CD14-positive monocyte (primary cell): ENCODE results near the gene CDH13. TPM values are rescaled to one million over a fixed set of nuclear protein-coding genes. Genes with fewer than 3 reads are reported as not detected.

Experiments used
- DNase-seq, 3 donors: peaks; one replicate each; pipeline ENCODE4 v3.0.0-alpha.2; 2011 to 2022
- H2AFZ ChIP-seq: 2 replicates; pipeline ENCODE4 v1.6.0; 2012; ENCODE audit warnings: mild to moderate bottlenecking, low read depth, low read length, inconsistent platforms; ENCODE audit not compliant: insufficient read depth, poor library complexity, severe bottlenecking
- H3K27ac ChIP-seq, 2 donors: 1 replicate in 1 of 2; 2 replicates in 1 of 2; pipeline ENCODE4 v1.5.1; 2012 to 2013; ENCODE audit warnings: low read length in 2 of 2, control low read depth in 1 of 2, inconsistent platforms in 1 of 2, low read depth in 1 of 2, mild to moderate bottlenecking in 1 of 2
- H3K27me3 ChIP-seq, 2 donors: one replicate each; pipeline versions ENCODE4 v1.6.0 to v1.6.1; 2011 to 2013; ENCODE audit warnings: low read length in 2 of 2; ENCODE audit not compliant: control insufficient read depth in 2 of 2, insufficient read depth in 2 of 2
- H3K36me3 ChIP-seq, 2 donors: replicated peaks in 1 of 2; 1 replicate in 1 of 2; 2 replicates in 1 of 2; pipeline versions ENCODE4 v1.5.1 to v1.6.1; 2012 to 2013; ENCODE audit warnings: low read length in 2 of 2, control low read depth in 1 of 2, inconsistent platforms in 1 of 2, mild to moderate bottlenecking in 1 of 2; ENCODE audit not compliant: insufficient read depth in 2 of 2, control insufficient read depth in 1 of 2
- H3K4me1 ChIP-seq, 2 donors: 1 replicate in 1 of 2; 2 replicates in 1 of 2; pipeline versions ENCODE4 v1.5.1 to v1.6.1; 2012 to 2013; ENCODE audit warnings: low read length in 2 of 2, control low read depth in 1 of 2, inconsistent platforms in 1 of 2, mild to moderate bottlenecking in 1 of 2, moderate library complexity in 1 of 2; ENCODE audit not compliant: insufficient read depth in 2 of 2, control insufficient read depth in 1 of 2
- H3K4me2 ChIP-seq: replicated peaks from 2 replicates; pipeline ENCODE3; 2012; ENCODE audit warnings: low read length, moderate library complexity, mild to moderate bottlenecking; ENCODE audit not compliant: poor library complexity, severe bottlenecking; ENCODE audit errors: extremely low read depth
- H3K4me3 ChIP-seq, 3 experiments: fragments of 200-600 bp in 1 of 3; sonication (generic) in 1 of 3; replicated peaks in 1 of 3; 1 replicate in 2 of 3; 2 replicates in 1 of 3; pipeline ENCODE4 v1.5.1; 2011 to 2013; ENCODE audit warnings: low read length in 3 of 3, mild to moderate bottlenecking in 3 of 3, control low read depth in 2 of 3, low read depth in 2 of 3, inconsistent platforms in 1 of 3, moderate library complexity in 1 of 3
- H3K79me2 ChIP-seq: 2 replicates; pipeline ENCODE4 v1.6.0; 2012; ENCODE audit warnings: mild to moderate bottlenecking, control low read depth, inconsistent platforms, low read length, moderate library complexity; ENCODE audit not compliant: insufficient read depth
- H3K9ac ChIP-seq: 2 replicates; pipeline ENCODE4 v1.6.0; 2017; ENCODE audit warnings: low read length, mild to moderate bottlenecking; ENCODE audit not compliant: insufficient read depth, poor library complexity, severe bottlenecking
- H3K9me3 ChIP-seq, 2 donors: replicated peaks in 1 of 2; 1 replicate in 1 of 2; 2 replicates in 1 of 2; pipeline versions ENCODE4 v1.5.1 to v1.6.1; 2012 to 2013; ENCODE audit warnings: low read length in 2 of 2, control low read depth in 1 of 2; ENCODE audit not compliant: control insufficient read depth in 1 of 2, insufficient read depth in 1 of 2
- H4K20me1 ChIP-seq: 2 replicates; pipeline ENCODE4 v1.6.0; 2012; ENCODE audit warnings: mild to moderate bottlenecking, low read length, control low read depth, moderate library complexity; ENCODE audit not compliant: insufficient read depth
- H3K27ac Mint-ChIP-seq, 7 donors: one replicate each; pipeline ENCODE4 v1.8.0; 2020; ENCODE audit warnings: mild to moderate bottlenecking in 7 of 7, mixed read lengths in 7 of 7, moderate library complexity in 6 of 7, inconsistent platforms in 2 of 7
- H3K27me3 Mint-ChIP-seq, 3 donors: one replicate each; pipeline ENCODE4 v1.8.0; 2021 to 2022; ENCODE audit warnings: low read depth in 3 of 3, mild to moderate bottlenecking in 3 of 3, mixed read lengths in 3 of 3, moderate library complexity in 3 of 3, inconsistent platforms in 1 of 3
- H3K36me3 Mint-ChIP-seq, 2 donors: one replicate each; pipeline ENCODE4 v1.8.0; 2020; ENCODE audit warnings: mixed read lengths in 2 of 2, inconsistent platforms in 1 of 2, mild to moderate bottlenecking in 1 of 2
- H3K4me1 Mint-ChIP-seq: one replicate; pipeline ENCODE4 v1.8.0; 2020; ENCODE audit warnings: mild to moderate bottlenecking, mixed read lengths
- H3K4me3 Mint-ChIP-seq, 2 donors: one replicate each; pipeline ENCODE4 v1.8.0; 2020; ENCODE audit warnings: mild to moderate bottlenecking in 2 of 2, mixed read lengths in 2 of 2, moderate library complexity in 1 of 2
- H3K9me3 Mint-ChIP-seq, 7 donors: one replicate each; pipeline ENCODE4 v1.8.0; 2020 to 2022; ENCODE audit warnings: mixed read lengths in 7 of 7, mild to moderate bottlenecking in 6 of 7, moderate library complexity in 6 of 7, inconsistent platforms in 2 of 7
- CTCF ChIP-seq: fragments of 200-600 bp; IDR thresholded peaks from one replicate; pipeline ENCODE4 v1.8.0; 2022; ENCODE audit warnings: antibody characterized with exemption, mild to moderate bottlenecking
- WGBS: methylation state at CpG from one replicate; pipeline ENCODE4 v1.1.5; 2013; ENCODE audit warnings: missing lambda C conversion rate; ENCODE audit not compliant: insufficient coverage; 5-methylcytosine and 5-hydroxymethylcytosine counted together
- intact Hi-C, 2 donors: fragments of 100-400 bp; cut with micrococcal nuclease; formaldehyde crosslinking; loops; one replicate each; pipeline versions ENCODE4 v1.15.0 to v1.15.1; 2023
- polyA plus RNA-seq, 3 donors: library from polyadenylated mRNA; depleted of rRNA in 1 of 3; unstranded in 2 of 3; stranded (reverse) in 1 of 3; fragments of 300-500 nt in 2 of 3; fragments of >200 nt in 1 of 3; fragmentation: Illumina TruSeq in 2 of 3; gene quantifications; 1 replicate in 2 of 3; 2 replicates in 1 of 3; pipeline ENCODE4 v1.2.3, GENCODE V29; 2012 to 2021

Gene CDH13
- polyA plus RNA-seq, 3 donors = 0.13 to 0.19 TPM; not detected in 1

GRCh38 chr16:83472776-83473501 is 846.2 kb downstream of the CDH13 start:
- Histone ChIP-seq H3K9me3 (no peaks in the 10 kb centered on the region), H3K4me3 (no peak overlapping the region), H3K27ac (no peak overlapping the region), H2AFZ (no peak overlapping the region), H3K4me2 (no peak overlapping the region), H3K9ac (no peak overlapping the region), H3K27me3 (no peaks in the 10 kb centered on the region), H4K20me1 (no peaks in the 10 kb centered on the region), H3K79me2 (no peaks in the 10 kb centered on the region), H3K4me1 (no peaks in the 10 kb centered on the region), H3K36me3 (no peaks in the 10 kb centered on the region)
- Mint-ChIP-seq H3K4me3 (no peak overlapping the region), H3K4me1 (no peaks in the 10 kb centered on the region), H3K9me3 (no peaks in the 10 kb centered on the region), H3K27me3 (peaks cover 1 to 6% (median 5%) of the 10 kb centered on the region in 3 donors), H3K27ac (no peak overlapping the region), H3K36me3 (no peaks in the 10 kb centered on the region)
- TF ChIP-seq CTCF = no peak
- intact Hi-C loops = no loop called here
- WGBS = 77% methylated on average over 6 of the region's 7 CpGs
- no peak for DNase-seq

GRCh38 chr16:83473926-83474650 is 847.3 kb downstream of the CDH13 start:
- peaks cover 1 to 3% (median 2%) of the 10 kb centered on the region in 3 donors for H3K27me3 Mint-ChIP-seq
- no peak overlapping the region for H3K4me2 ChIP-seq
- no peak overlapping the region for H3K27ac Mint-ChIP-seq
- H2AFZ ChIP-seq = no peak overlapping the region
- H3K4me1 Mint-ChIP-seq = no peaks in the 10 kb centered on the region
- no peak overlapping the region for H3K27ac ChIP-seq
- H3K36me3 Mint-ChIP-seq = no peaks in the 10 kb centered on the region
- H3K9me3 ChIP-seq = no peaks in the 10 kb centered on the region
- H3K9ac ChIP-seq = no peak overlapping the region
- no peak for TF ChIP-seq CTCF
- no peaks in the 10 kb centered on the region for H3K27me3 ChIP-seq
- H3K9me3 Mint-ChIP-seq = peaks cover 0 to 5% (median 0%) of the 10 kb centered on the region in 7 donors
- H3K4me3 ChIP-seq = no peak overlapping the region
- H4K20me1 ChIP-seq = no peaks in the 10 kb centered on the region
- H3K4me3 Mint-ChIP-seq = no peak overlapping the region
- intact Hi-C loops = no loop called here
- WGBS = no CpG with 5 or more reads among the region's 2 CpGs
- no peak for DNase-seq
- no peaks in the 10 kb centered on the region for H3K4me1 ChIP-seq
- no peaks in the 10 kb centered on the region for H3K36me3 ChIP-seq
- H3K79me2 ChIP-seq = no peaks in the 10 kb centered on the region
